Vagina (tissue), 2 donors: Measurements from ENCODE around the gene AMBRA1. TPM values are rescaled to one million over a fixed set of nuclear protein-coding genes. Genes with fewer than 3 reads are reported as not detected.

Source experiments
- DNase-seq, 2 donors: peaks; one replicate each; pipeline ENCODE4 v3.0.0-alpha.2; 2017; ENCODE audit errors: extremely low spot score in 2 of 2
- H3K27ac ChIP-seq: fragments of 200-600 bp; sonication (generic); one replicate; pipeline ENCODE4 v1.5.1; 2019
- H3K27me3 ChIP-seq: fragments of 200-600 bp; sonication (generic); one replicate; pipeline ENCODE4 v1.5.1; 2019
- H3K36me3 ChIP-seq, 2 donors: fragments of 200-600 bp; sonication (generic); one replicate each; pipeline ENCODE4 v1.5.1; 2017 to 2019
- H3K4me1 ChIP-seq: fragments of 200-600 bp; sonication (generic); one replicate; pipeline ENCODE4 v1.5.1; 2019
- H3K4me3 ChIP-seq, 2 donors: fragments of 200-600 bp; sonication (generic); 1 replicate in 1 of 2; 2 replicates in 1 of 2; pipeline ENCODE4 v1.5.1; 2016 to 2019
- H3K9me3 ChIP-seq: fragments of 200-600 bp; sonication (generic); one replicate; pipeline ENCODE4 v1.5.1; 2019
- POLR2A ChIP-seq, 2 donors: fragments of 450-650 bp; IDR thresholded peaks; one replicate each; pipeline ENCODE4 v1.6.1; 2017; ENCODE audit warnings: antibody characterized with exemption in 2 of 2, mild to moderate bottlenecking in 2 of 2, moderate library complexity in 2 of 2
- POLR2AphosphoS5 ChIP-seq, 2 donors: sonication (generic); formaldehyde crosslinking; IDR thresholded peaks; one replicate each; pipeline ENCODE4 v1.9.0; 2017; ENCODE audit warnings: antibody characterized with exemption in 2 of 2, mild to moderate bottlenecking in 2 of 2, low read depth in 1 of 2; ENCODE audit not compliant: insufficient read depth in 1 of 2
- intact Hi-C: fragments of 100-400 bp; cut with DNase I; formaldehyde crosslinking; loops from one replicate; pipeline ENCODE4 v1.15.1; 2023
- total RNA-seq: library from RNA; depleted of rRNA; stranded (reverse); fragments of >200 nt; gene quantifications from one replicate; pipeline ENCODE4 v1.2.3, GENCODE V29; 2016
- TF ChIP-seq, protein P1 (sequence below), 3 experiments: fragments of 450-650 bp in 2 of 3; fragments of 200-600 bp in 1 of 3; sonication (generic) in 1 of 3; IDR thresholded peaks; one replicate each; pipeline ENCODE4 v1.5.1; 2017 to 2019; ENCODE audit warnings: antibody characterized with exemption in 3 of 3, mild to moderate bottlenecking in 2 of 3, moderate library complexity in 2 of 3

AMBRA1 gene
- total RNA-seq, 1 donor from 2014 or later: 40.0 TPM

DNA sequence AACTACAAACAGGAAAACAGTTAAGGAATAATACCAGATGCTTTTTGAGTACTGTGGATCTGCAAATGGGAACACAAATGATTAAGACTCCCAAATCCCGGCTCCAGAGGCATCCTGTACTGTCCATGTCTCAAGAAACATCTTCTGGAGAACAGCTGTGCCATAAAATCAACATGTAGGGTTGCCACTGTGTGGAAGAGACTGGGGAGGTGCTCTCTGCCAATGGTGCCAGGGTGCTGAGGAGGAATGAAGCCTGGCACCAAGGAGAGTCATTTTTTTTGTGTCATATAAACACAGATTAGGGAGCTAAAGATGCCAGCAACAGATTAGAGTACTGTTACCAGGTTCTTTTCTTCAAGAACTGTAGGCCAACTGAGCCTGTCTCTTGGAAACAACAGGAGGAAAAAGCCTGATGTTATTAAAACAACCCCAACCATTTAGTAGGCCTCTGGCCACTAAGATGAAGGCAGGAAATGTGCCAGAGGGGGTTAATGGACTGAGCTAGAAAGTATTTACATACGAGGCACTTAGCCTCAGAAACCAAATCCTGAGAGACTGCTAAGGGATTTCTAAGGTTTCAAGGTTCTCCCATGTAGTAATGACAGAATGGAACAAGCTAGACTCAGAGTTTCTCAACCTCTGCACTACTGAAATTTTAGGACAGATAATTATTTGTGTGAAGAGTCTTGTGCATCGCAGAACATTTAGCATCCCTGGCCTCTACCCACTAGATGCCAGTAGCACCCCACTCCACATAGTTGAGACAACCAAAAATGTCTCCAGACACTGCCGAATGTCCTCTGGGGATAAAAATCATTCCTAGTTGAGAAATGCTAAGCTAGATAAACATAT lies 147.7 kb downstream of the AMBRA1 start:
- no peak for DNase-seq
- Histone ChIP-seq H3K9me3 (no peaks in the 10 kb centered on the region), H3K36me3 (peaks cover 0 to 8% of the 10 kb centered on the region in 2 donors), H3K27ac (no peak overlapping the region), H3K27me3 (no peaks in the 10 kb centered on the region), H3K4me1 (peaks cover 13% of the 10 kb centered on the region), H3K4me3 (no peak overlapping the region)
- intact Hi-C loops: no loop called here
- TF ChIP-seq POLR2A (IDR thresholded peaks at IDR 0.05) (no peak), POLR2AphosphoS5 (IDR thresholded peaks at IDR 0.05; ENCODE audit: insufficient read depth in 1 of 2, low read depth in 1 of 2) (no peak)
- TF ChIP-seq, protein P1, sequence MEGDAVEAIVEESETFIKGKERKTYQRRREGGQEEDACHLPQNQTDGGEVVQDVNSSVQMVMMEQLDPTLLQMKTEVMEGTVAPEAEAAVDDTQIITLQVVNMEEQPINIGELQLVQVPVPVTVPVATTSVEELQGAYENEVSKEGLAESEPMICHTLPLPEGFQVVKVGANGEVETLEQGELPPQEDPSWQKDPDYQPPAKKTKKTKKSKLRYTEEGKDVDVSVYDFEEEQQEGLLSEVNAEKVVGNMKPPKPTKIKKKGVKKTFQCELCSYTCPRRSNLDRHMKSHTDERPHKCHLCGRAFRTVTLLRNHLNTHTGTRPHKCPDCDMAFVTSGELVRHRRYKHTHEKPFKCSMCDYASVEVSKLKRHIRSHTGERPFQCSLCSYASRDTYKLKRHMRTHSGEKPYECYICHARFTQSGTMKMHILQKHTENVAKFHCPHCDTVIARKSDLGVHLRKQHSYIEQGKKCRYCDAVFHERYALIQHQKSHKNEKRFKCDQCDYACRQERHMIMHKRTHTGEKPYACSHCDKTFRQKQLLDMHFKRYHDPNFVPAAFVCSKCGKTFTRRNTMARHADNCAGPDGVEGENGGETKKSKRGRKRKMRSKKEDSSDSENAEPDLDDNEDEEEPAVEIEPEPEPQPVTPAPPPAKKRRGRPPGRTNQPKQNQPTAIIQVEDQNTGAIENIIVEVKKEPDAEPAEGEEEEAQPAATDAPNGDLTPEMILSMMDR (IDR thresholded peaks at IDR 0.05): no peak

DNA sequence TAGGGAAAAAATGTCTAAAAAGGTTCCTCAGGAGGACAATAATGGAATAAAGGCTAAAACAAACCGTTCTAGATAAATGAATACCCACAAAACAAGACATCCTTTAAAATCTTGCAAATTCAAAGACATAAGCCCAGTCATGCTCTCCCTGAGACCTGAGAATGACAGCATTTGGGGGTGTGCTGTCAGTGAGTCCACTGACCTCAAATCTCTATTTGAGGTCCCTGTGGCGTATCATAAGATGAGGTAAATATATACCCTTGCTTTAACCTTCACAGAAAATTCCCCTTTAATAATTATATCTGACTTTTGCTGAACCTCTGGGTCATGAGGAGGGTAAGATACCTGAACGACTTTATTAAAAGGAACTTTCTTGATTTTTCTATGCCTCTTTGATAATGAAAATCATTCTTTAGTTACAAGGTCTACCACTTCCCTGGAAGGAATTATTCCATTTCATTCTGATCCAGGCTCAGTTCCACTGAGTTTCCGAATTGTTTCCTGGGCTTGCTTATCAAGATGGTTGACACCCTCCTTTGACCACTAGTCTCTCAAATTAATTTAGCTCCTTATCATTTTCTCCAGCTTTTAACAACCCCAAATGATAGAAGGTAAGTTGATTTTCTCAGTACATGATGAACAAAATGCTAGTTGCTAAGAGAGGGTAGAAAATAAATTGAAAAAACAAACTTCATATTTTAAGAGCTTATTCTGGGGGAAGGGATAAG lies 148.5 kb downstream of the AMBRA1 start:
- Histone ChIP-seq H3K4me3 (no peak overlapping the region), H3K27ac (no peak overlapping the region), H3K9me3 (no peaks in the 10 kb centered on the region), H3K27me3 (no peaks in the 10 kb centered on the region), H3K4me1 (peaks cover 13% of the 10 kb centered on the region), H3K36me3 (peaks cover 0 to 8% of the 10 kb centered on the region in 2 donors)
- no peak for TF ChIP-seq POLR2AphosphoS5 (IDR thresholded peaks at IDR 0.05; ENCODE audit: insufficient read depth in 1 of 2, low read depth in 1 of 2)
- no peak for TF ChIP-seq POLR2A (IDR thresholded peaks at IDR 0.05)
- intact Hi-C loops: no loop called here
- DNase-seq: no peak

DNA sequence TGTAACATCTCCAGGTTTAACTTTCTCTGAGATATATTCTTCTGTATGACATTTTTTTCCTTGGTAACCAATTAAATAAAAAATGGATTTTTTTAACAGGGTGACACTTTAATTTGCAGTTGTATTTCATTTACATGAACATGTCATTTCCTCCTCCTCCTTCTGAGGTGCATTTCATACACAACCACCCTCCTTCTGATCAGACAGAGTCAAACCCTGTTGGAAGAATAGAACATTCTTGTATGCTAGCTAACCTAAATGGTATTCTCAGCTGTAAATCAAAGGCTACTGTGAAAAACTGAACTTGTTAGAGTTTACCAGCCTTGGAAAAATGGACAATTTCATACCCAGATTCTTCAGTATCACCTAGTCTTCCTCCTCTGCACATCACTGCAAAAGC lies 149.5 kb downstream of the AMBRA1 start:
- Histone ChIP-seq H3K36me3 (peaks cover 0 to 8% of the 10 kb centered on the region in 2 donors), H3K9me3 (no peaks in the 10 kb centered on the region), H3K27me3 (no peaks in the 10 kb centered on the region), H3K4me1 (peaks cover 13% of the 10 kb centered on the region), H3K4me3 (no peak overlapping the region), H3K27ac (no peak overlapping the region)
- TF ChIP-seq POLR2AphosphoS5 (IDR thresholded peaks at IDR 0.05; ENCODE audit: insufficient read depth in 1 of 2, low read depth in 1 of 2) (no peak), POLR2A (IDR thresholded peaks at IDR 0.05) (no peak)
- TF ChIP-seq, protein P1 (IDR thresholded peaks at IDR 0.05): no peak
- no peak for DNase-seq
- intact Hi-C loops: loop anchor here (5.0 kb wide), 1 partner anchor 938 kb away; no protein-coding TSS in a partner anchor

DNA sequence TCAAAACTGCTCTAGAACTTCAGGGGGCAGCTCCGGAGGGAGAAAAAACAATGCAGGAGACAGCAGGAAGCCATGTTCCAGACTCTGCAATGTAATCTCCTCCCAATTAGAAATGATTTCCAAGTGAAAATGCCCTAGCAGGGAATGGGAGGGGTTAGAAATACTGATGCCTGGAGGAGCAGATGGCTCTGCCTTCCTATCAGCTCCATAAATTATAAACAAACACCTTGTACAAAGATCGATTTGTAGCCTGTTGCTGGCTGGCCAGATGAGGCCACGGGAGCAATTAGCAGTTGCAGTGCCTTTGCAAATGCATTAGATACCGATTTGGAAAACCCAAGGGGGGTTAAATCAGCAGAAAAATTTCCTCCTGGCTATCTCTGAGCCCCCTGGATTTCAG lies 155.6 kb downstream of the AMBRA1 start:
- TF ChIP-seq POLR2AphosphoS5 (IDR thresholded peaks at IDR 0.05; ENCODE audit: insufficient read depth in 1 of 2, low read depth in 1 of 2): no peak
- TF ChIP-seq POLR2A (IDR thresholded peaks at IDR 0.05): no peak
- TF ChIP-seq, protein P1 (IDR thresholded peaks at IDR 0.05): no peak

DNA sequence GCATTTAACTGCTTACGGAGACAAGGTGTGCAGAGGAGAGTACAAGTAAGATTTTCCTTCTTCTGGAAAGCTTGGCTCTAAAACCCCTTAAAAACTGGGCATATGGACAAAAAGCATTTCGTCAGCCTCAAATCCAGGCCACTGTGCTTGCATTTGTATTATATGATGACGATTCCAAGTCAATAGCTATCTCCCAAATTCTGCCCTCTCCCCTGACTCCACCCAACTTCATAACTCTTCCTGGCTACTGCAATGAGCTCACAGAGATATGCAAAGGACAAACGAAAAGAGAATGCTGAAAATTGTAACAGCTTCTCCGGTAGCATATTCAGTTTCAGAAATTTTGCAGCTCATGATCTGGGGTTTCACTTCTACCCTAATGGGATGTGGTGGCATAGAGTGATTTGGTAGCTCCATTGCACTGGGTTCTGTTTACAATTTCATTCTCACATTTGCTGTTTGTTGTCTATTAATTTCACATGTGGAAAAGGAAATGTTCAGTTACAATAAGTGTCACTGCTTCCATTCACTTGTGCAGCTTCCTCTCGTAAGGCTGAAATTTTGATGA lies 156.6 kb downstream of the AMBRA1 start:
- TF ChIP-seq, protein P1 (IDR thresholded peaks at IDR 0.05): no peak
- no peak for TF ChIP-seq POLR2AphosphoS5 (IDR thresholded peaks at IDR 0.05; ENCODE audit: insufficient read depth in 1 of 2, low read depth in 1 of 2)
- TF ChIP-seq POLR2A (IDR thresholded peaks at IDR 0.05): no peak

More for the DNA sequence above, 155.6 kb downstream of the AMBRA1 start:
- H3K36me3 ChIP-seq: peaks cover 0 to 20% of the 10 kb centered on the region in 2 donors
- no peak overlapping the region for H3K27ac ChIP-seq
- intact Hi-C loops: no loop called here
- no peaks in the 10 kb centered on the region for H3K27me3 ChIP-seq
- H3K4me3 ChIP-seq: no peak overlapping the region
- H3K4me1 ChIP-seq: no peaks in the 10 kb centered on the region
- no peak for DNase-seq
- H3K9me3 ChIP-seq: no peaks in the 10 kb centered on the region

More for the DNA sequence above, 156.6 kb downstream of the AMBRA1 start:
- Histone ChIP-seq H3K4me1 (no peaks in the 10 kb centered on the region), H3K9me3 (no peaks in the 10 kb centered on the region), H3K4me3 (no peak overlapping the region), H3K27me3 (no peaks in the 10 kb centered on the region), H3K36me3 (peaks cover 0 to 18% of the 10 kb centered on the region in 2 donors), H3K27ac (no peak overlapping the region)
- intact Hi-C loops: no loop called here
- DNase-seq: no peak
